K562 (cell line): Measurements from ENCODE around the gene TBCCD1. TPM values are rescaled to one million over a fixed set of nuclear protein-coding genes. Genes with fewer than 3 reads are reported as not detected.

Source experiments
- ATAC-seq: fragments of 200-7000 bp; cut with Tn5 transposase; 3 replicates; pipeline ENCODE4 v1.9.1; 2020; ENCODE audit warnings: moderate library complexity
- BruUV-seq: library from RNA; stranded (reverse); fragments of 400-500 nt; replicated peaks from 2 replicates; lab custom pipeline; 2021; lab: Mats Ljungman, UMichigan
- CTCF ChIA-PET: fragments of 300-600 bp; formaldehyde crosslinking; extraction: SDS; loops from one replicate; lab custom pipeline; 2021; ENCODE audit warnings: low intra/inter-chr PET ratio; lab: Yijun Ruan, JAX
- POLR2A ChIA-PET: fragments of 300-600, 350-650 bp; sonication (Branson Sonifier 250); formaldehyde crosslinking; extraction: SDS; loops from one replicate; lab custom pipeline; 2021; ENCODE audit warnings: antibody characterized with exemption, inconsistent platforms; lab: Yijun Ruan, JAX
- DNase-seq, 4 experiments: peaks; one replicate each; pipeline versions ENCODE4 v3.0.0 to v3.0.0-alpha.2; 2011 to 2018; ENCODE audit warnings: low spot score in 3 of 4, mixed read lengths in 3 of 4; ENCODE audit errors: extremely low read depth in 1 of 4
- FAIRE-seq: peaks from 2 replicates; lab custom pipeline; 2011; peaks lifted over from hg19 to GRCh38; lab: Jason Lieb, UNC
- H2AFZ ChIP-seq: 2 replicates; pipeline ENCODE4 v1.6.0; 2011; ENCODE audit warnings: low read depth, low read length, control low read depth, inconsistent platforms
- H3K27ac ChIP-seq: fragments of 200-600 bp; 3 replicates; pipeline ENCODE4 v1.8.0; 2011; ENCODE audit warnings: low read depth, mild to moderate bottlenecking, control low read depth, inconsistent platforms, low read length, moderate library complexity, mixed read lengths; ENCODE audit errors: extremely low read depth
- H3K27me3 ChIP-seq, 2 experiments: fragments of 300-600 bp in 1 of 2; 2 replicates in 1 of 2; 3 replicates in 1 of 2; pipeline versions ENCODE4 v1.6.0 to v1.8.0; 2011; ENCODE audit warnings: inconsistent platforms in 2 of 2, low read length in 2 of 2, mild to moderate bottlenecking in 1 of 2, mixed read lengths in 1 of 2, moderate library complexity in 1 of 2; ENCODE audit not compliant: control insufficient read depth in 2 of 2, insufficient read depth in 2 of 2
- H3K36me3 ChIP-seq: fragments of 300-600 bp; 3 replicates; pipeline ENCODE4 v1.8.0; 2011; ENCODE audit warnings: mild to moderate bottlenecking, low read length, inconsistent platforms; ENCODE audit not compliant: control insufficient read depth, insufficient read depth
- H3K4me1 ChIP-seq, 2 experiments: fragments of 200-600 bp in 1 of 2; replicated peaks in 1 of 2; 2 replicates in 1 of 2; 3 replicates in 1 of 2; pipeline versions ENCODE4 v1.5.1 to v1.8.0; 2011; ENCODE audit warnings: inconsistent platforms in 2 of 2, low read length in 2 of 2, mild to moderate bottlenecking in 1 of 2, mixed read lengths in 1 of 2, moderate library complexity in 1 of 2; ENCODE audit not compliant: control insufficient read depth in 2 of 2, insufficient read depth in 2 of 2
- H3K4me2 ChIP-seq: 2 replicates; pipeline ENCODE4 v1.6.1; 2011; ENCODE audit warnings: low read length, control low read depth, inconsistent platforms, mixed read lengths; ENCODE audit not compliant: insufficient read depth
- H3K4me3 ChIP-seq: fragments of 200-600 bp; sonication (generic), shearing (Covaris generic); 2 replicates; pipeline ENCODE4 v1.5.1; 2016; ENCODE audit warnings: control low read depth, inconsistent platforms
- H3K79me2 ChIP-seq: fragments of 200-600 bp; 3 replicates; pipeline ENCODE4 v1.8.0; 2011; ENCODE audit warnings: low read length, inconsistent platforms; ENCODE audit not compliant: control insufficient read depth, insufficient read depth
- H3K9ac ChIP-seq, 2 experiments: 2 replicates each; pipeline versions ENCODE4 v1.6.0 to v1.6.1; 2011; ENCODE audit warnings: low read depth in 2 of 2, low read length in 2 of 2, control low read depth in 1 of 2, inconsistent platforms in 1 of 2, mild to moderate bottlenecking in 1 of 2, mixed read lengths in 1 of 2; ENCODE audit not compliant: insufficient read depth in 1 of 2
- H3K9me1 ChIP-seq: one replicate; pipeline ENCODE4 v1.6.0; 2011; ENCODE audit warnings: inconsistent platforms, mild to moderate bottlenecking, low read length, moderate library complexity; ENCODE audit not compliant: control insufficient read depth, insufficient read depth
- H3K9me3 ChIP-seq: replicated peaks from 2 replicates; pipeline ENCODE4 v1.5.1; 2011; ENCODE audit warnings: low read depth, low read length, inconsistent platforms; ENCODE audit not compliant: control insufficient read depth, insufficient read depth
- H4K20me1 ChIP-seq: replicated peaks from 2 replicates; pipeline ENCODE4 v1.6.1; 2011; ENCODE audit warnings: low read length, inconsistent platforms, mixed read lengths; ENCODE audit not compliant: control insufficient read depth, insufficient read depth
- CAMTA2 ChIP-seq: fragments of 250-450 bp; sonication (Bioruptor Pico); conservative IDR thresholded peaks from 2 replicates; pipeline ENCODE4 v1.5.1; 2022
- E2F1 ChIP-seq: sonication (generic); formaldehyde crosslinking; IDR thresholded peaks from 2 replicates; pipeline ENCODE4 v1.8.1; 2023; ENCODE audit warnings: mild to moderate bottlenecking, missing genetic modification reagents, moderate library complexity
- GABPA ChIP-seq: fragments of 200-800 bp; sonication (Bioruptor generic); conservative IDR thresholded peaks from 2 replicates; pipeline ENCODE4 v1.6.1; 2016; ENCODE audit warnings: low read depth, missing genetic modification characterization, missing compliant biosample characterization
- HDAC2 ChIP-seq: fragments of 450-650 bp; IDR thresholded peaks from 2 replicates; pipeline ENCODE4 v1.6.1; 2016; ENCODE audit warnings: mild to moderate bottlenecking
- HEY1 ChIP-seq: fragments of 250-450 bp; sonication (Bioruptor Pico); IDR thresholded peaks from 2 replicates; pipeline ENCODE4 v1.5.0; 2020; ENCODE audit warnings: mild to moderate bottlenecking, moderate library complexity, borderline replicate concordance
- IRF2 ChIP-seq: sonication (generic); formaldehyde crosslinking; IDR thresholded peaks from 2 replicates; pipeline ENCODE4 v1.8.1; 2022; ENCODE audit warnings: mild to moderate bottlenecking, missing genetic modification reagents
- KDM5B ChIP-seq: fragments of 200-600 bp; sonication (generic); IDR thresholded peaks from 2 replicates; pipeline ENCODE4 v1.6.1; 2012; ENCODE audit warnings: low read depth, mild to moderate bottlenecking, moderate library complexity, low read length, control low read depth, inconsistent platforms; ENCODE audit not compliant: insufficient replicate concordance
- MCM2 ChIP-seq: fragments of 450-650 bp; IDR thresholded peaks from 2 replicates; pipeline ENCODE4 v1.6.1; 2017; ENCODE audit warnings: low read depth, mild to moderate bottlenecking
- NFYB ChIP-seq: IDR thresholded peaks from 2 replicates; pipeline ENCODE4 v1.6.1; 2011; ENCODE audit warnings: mild to moderate bottlenecking, moderate library complexity; ENCODE audit not compliant: insufficient read length; ENCODE audit errors: extremely low read depth
- POLR3A ChIP-seq: IDR thresholded peaks from 2 replicates; pipeline ENCODE4 v1.6.1; 2011; ENCODE audit warnings: borderline replicate concordance, mild to moderate bottlenecking, moderate library complexity; ENCODE audit not compliant: insufficient read length, insufficient read depth; ENCODE audit errors: extremely low read depth
- PTRF ChIP-seq: fragments of 450-650 bp; IDR thresholded peaks from 2 replicates; pipeline ENCODE4 v1.6.1; 2016; ENCODE audit warnings: mild to moderate bottlenecking, missing genetic modification characterization, missing compliant biosample characterization
- RB1 ChIP-seq: fragments of 450-650 bp; IDR thresholded peaks from 2 replicates; pipeline ENCODE4 v1.6.1; 2017; ENCODE audit warnings: low read depth, mild to moderate bottlenecking
- SMAD4 ChIP-seq: fragments of 250-450 bp; sonication (Bioruptor Pico); conservative IDR thresholded peaks from 2 replicates; pipeline ENCODE4 v1.8.0; 2021; ENCODE audit warnings: inconsistent platforms, mild to moderate bottlenecking, moderate library complexity
- TAF1 ChIP-seq: IDR thresholded peaks from 2 replicates; pipeline ENCODE4 v1.6.1; 2011; ENCODE audit warnings: mild to moderate bottlenecking, low read length, moderate library complexity; ENCODE audit not compliant: insufficient read depth, control insufficient read depth, severe bottlenecking; ENCODE audit errors: extremely low read depth
- XRCC3 ChIP-seq: fragments of 450-650 bp; IDR thresholded peaks from 2 replicates; pipeline ENCODE4 v1.6.1; 2017; ENCODE audit warnings: mild to moderate bottlenecking, moderate library complexity
- ZNF134 ChIP-seq: fragments of 250-450 bp; sonication (Bioruptor Pico); conservative IDR thresholded peaks from 2 replicates; pipeline ENCODE4 v1.4.0; 2020
- ZNF316 ChIP-seq: fragments of 450-650 bp; IDR thresholded peaks from 2 replicates; pipeline ENCODE4 v1.6.1; 2016
- ZNF699 ChIP-seq: fragments of 250-450 bp; sonication (Bioruptor Pico); IDR thresholded peaks from 2 replicates; pipeline ENCODE4 v1.8.0; 2021; ENCODE audit warnings: mild to moderate bottlenecking, moderate library complexity; ENCODE audit not compliant: insufficient replicate concordance
- WGBS: fragments of 100-300 bp; shearing (Covaris generic); methylation state at CpG from one replicate; pipeline ENCODE4 v1.1.6; 2016; ENCODE audit warnings: low coverage, mixed read lengths; ENCODE audit not compliant: insufficient coverage; ENCODE audit errors: missing lambda C conversion rate; 5-methylcytosine and 5-hydroxymethylcytosine counted together
- in situ Hi-C: fragments of 300-500 bp; cut with MboI; formaldehyde crosslinking; loops from 4 replicates; pipeline ENCODE4 v1.15.0; 2018; ENCODE audit warnings: inconsistent platforms, mixed read lengths
- intact Hi-C: fragments of 100-400 bp; cut with micrococcal nuclease; formaldehyde crosslinking; loops from 2 replicates; pipeline ENCODE4 v1.14.2; 2022
- polyA plus RNA-seq, 8 experiments: library from polyadenylated mRNA; depleted of rRNA in 4 of 8; stranded (reverse) in 5 of 8; unstranded in 3 of 8; fragments of >200 nt; fragmentation: Nextera tagmentation in 2 of 8; fragmentation: Illumina TruSeq in 1 of 8; extraction: Ambion mirVana in 2 of 8; extraction: Trizol in 1 of 8; gene quantifications; 2 replicates each; pipeline versions ENCODE4 v1.2.1 to v1.2.3, GENCODE V29; 2011 to 2014; ENCODE audit warnings: inconsistent platforms in 1 of 8, missing spikeins in 1 of 8
- total RNA-seq, 7 experiments: library from RNA; depleted of rRNA in 6 of 7; stranded (reverse); fragments of >200 nt in 6 of 7; fragmentation: Illumina TruSeq in 2 of 7; extraction: Trizol in 2 of 7; gene quantifications; 2 replicates each; pipeline versions ENCODE4 v1.2.1 to v1.2.3, GENCODE V29; 2011 to 2021; ENCODE audit warnings: low replicate concordance in 1 of 7
- TF ChIP-seq, protein P1 (sequence below): sonication (generic); formaldehyde crosslinking; IDR thresholded peaks from 2 replicates; pipeline ENCODE4 v1.8.0; 2022; ENCODE audit warnings: mild to moderate bottlenecking, missing genetic modification reagents

The TBCCD1 gene
- total and polyA plus RNA-seq, 9 of the 15 experiments (the other 6 are each of a cell fraction or from before 2014, with no cell fraction given), result 17.7 to 31.1 (median 21.2) TPM

DNA sequence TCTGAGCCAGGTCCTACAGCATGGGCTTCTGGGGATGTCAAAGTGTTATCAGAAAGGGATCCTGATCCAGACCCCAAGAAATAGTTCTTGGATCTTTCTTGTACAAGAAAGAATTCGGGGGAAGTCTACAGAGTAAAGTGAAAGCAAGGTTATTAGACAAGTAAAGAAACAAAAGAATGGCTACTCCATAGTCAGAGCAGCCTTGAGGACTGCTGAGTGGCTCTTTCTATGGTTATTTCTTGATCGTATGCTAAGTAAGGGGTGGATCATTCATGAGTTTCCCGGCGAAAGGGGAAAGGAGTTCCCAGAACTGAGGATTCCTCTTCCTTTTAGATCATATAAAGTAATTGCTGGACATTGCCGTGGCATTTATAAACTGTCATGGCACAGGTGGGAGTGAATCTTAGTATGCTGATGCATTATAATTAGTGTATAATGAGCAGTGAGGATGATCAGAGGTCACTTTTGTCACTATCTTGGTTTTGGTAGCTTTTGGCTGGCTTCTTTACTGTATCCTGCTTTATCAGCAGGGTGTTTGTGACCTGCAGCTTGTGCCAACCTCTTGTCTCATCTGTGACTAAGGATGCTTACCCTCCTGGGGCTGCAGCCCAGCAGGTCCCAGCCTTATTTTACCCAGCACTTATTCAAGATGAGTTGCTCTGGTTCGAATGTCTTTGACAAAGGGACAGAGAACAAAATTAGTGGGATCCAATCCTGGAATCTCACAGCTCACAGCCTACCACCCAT is 64.0 kb downstream of the TBCCD1 start (continued):
- TF ChIP-seq, protein P1, sequence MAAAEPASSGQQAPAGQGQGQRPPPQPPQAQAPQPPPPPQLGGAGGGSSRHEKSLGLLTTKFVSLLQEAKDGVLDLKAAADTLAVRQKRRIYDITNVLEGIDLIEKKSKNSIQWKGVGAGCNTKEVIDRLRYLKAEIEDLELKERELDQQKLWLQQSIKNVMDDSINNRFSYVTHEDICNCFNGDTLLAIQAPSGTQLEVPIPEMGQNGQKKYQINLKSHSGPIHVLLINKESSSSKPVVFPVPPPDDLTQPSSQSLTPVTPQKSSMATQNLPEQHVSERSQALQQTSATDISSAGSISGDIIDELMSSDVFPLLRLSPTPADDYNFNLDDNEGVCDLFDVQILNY, result no peak
- TF ChIP-seq XRCC3, result no peak
- TF ChIP-seq TAF1, result no peak

DNA sequence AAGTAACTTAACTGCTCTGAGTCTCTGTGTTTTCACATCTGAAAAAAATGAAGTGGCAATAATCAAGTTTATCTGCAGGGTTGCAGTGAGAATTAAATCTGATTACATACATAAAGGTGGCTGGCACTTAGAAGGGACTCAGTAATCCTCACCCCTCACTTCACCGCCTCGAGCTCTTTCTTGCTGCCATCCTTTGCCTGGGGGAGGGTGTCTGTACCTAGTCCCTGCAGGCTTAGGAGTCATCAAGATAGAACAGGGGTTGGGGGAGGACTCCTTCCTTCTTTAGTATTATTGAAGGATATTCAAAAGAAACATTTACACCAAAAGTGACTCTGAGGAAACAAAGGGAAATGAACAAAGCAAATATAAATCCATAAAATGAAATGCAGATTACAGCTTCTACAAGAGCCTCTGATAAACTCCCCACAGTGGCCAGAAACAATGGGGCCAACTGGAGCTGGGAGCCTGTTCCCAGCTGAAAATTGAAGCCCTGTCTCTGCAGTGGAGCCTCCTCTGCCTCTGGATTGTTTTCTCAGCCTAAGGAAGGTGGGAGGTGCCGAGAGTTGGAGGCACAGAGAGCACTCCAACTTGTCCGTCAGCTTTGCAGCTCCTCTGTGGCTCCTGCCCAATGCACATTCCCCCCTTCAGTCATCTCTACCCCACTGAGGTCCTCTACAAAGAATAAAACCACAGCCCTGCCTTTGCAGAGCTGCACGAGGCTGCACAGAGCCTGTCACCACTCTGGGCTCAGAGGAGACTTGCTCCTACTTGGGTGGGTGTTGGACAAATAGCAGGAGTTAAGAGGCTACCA is 64.8 kb downstream of the TBCCD1 start:
- 0% methylated on average over 5 of the region's 5 CpGs for WGBS
- in situ Hi-C loops (no loop called here), intact Hi-C loops (no loop called here)
- H3K4me1 ChIP-seq, result no peaks in the 10 kb centered on the region
- H3K27me3 ChIP-seq, result peaks cover 5 to 22% of the 10 kb centered on the region in 2 experiments; a peak in 4 of 5 replicates
- ChIA-PET CTCF (no interaction called here), POLR2A (no interaction called here)
- no peaks in the 10 kb centered on the region for H3K9me1 ChIP-seq
- DNase-seq (no peak), ATAC-seq (no peak), FAIRE-seq (no peak)
- no peak overlapping the region for H3K9ac ChIP-seq
- no peak overlapping the region for H3K4me2 ChIP-seq
- H3K9me3 ChIP-seq, result no peaks in the 10 kb centered on the region
- no peak overlapping the region for H3K4me3 ChIP-seq
- no peak overlapping the region for H2AFZ ChIP-seq
- H3K27ac ChIP-seq, result no peak overlapping the region
- no peaks in the 10 kb centered on the region for H3K79me2 ChIP-seq
- no peaks in the 10 kb centered on the region for H4K20me1 ChIP-seq
- BruUV-seq, result no TSS peak
- no peaks in the 10 kb centered on the region for H3K36me3 ChIP-seq
- TF ChIP-seq RB1, result no peak
- TF ChIP-seq GABPA (tag), result no peak
- TF ChIP-seq KDM5B, result no peak
- TF ChIP-seq SMAD4 (CRISPR knock-in tag), result no peak
- no peak for TF ChIP-seq ZNF134 (CRISPR knock-in tag)
- TF ChIP-seq HEY1, result no peak
- no peak for TF ChIP-seq HDAC2
- TF ChIP-seq IRF2, result no peak
- TF ChIP-seq POLR3A, result no peak
- no peak for TF ChIP-seq MCM2
- TF ChIP-seq CAMTA2, result no peak
- TF ChIP-seq ZNF699, result no peak
- no peak for TF ChIP-seq PTRF (tag)
- no peak for TF ChIP-seq NFYB
- no peak for TF ChIP-seq E2F1 (CRISPR knock-in tag)
- TF ChIP-seq ZNF316, result no peak
